ENCODE results near the gene SLC35A5. TPM values are rescaled to one million over a fixed set of nuclear protein-coding genes. Genes with fewer than 3 reads are reported as not detected.

SLC35A5 gene
- total and polyA plus RNA-seq, 5 donors: 10.8 to 21.8 (median 17.9) TPM

DNA sequence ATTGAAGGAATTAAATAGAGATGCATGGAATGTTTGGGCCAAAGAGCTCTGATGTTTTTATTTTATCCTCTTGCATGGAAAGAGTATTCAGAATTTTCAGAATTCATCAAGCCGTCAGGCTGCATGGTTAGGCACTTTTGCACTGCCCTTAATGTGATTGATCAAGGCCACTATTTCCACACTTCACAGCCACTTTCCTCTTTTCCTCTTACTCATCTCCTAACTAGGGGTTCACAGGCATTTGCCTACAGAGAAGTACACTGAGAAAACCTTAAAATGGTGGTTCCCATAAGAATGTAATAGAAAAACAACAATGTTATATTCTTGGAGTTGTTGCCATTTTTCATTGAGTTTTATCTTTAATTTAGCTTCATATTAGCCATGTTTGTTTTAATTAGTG, 10.9 kb downstream of the SLC35A5 start:
- WGBS: 89% methylated on average over 1 of the region's 1 CpG
- H3K4me1 ChIP-seq (ENCODE audit: control insufficient read depth, insufficient read depth, low read length): no peaks in the 10 kb centered on the region
- no peak overlapping the region for H3K27ac ChIP-seq (ENCODE audit: low read length)
- intact Hi-C loops (cut with DNase I): no loop called here
- H3K4me3 ChIP-seq (ENCODE audit: low read length): no peak overlapping the region
- ATAC-seq: no peak
- no peaks in the 10 kb centered on the region for H3K9me3 ChIP-seq (ENCODE audit: control insufficient read depth, low read length)
- H3K27me3 ChIP-seq (ENCODE audit: control insufficient read depth, insufficient read depth): no peaks in the 10 kb centered on the region
- no peak for DNase-seq

DNA sequence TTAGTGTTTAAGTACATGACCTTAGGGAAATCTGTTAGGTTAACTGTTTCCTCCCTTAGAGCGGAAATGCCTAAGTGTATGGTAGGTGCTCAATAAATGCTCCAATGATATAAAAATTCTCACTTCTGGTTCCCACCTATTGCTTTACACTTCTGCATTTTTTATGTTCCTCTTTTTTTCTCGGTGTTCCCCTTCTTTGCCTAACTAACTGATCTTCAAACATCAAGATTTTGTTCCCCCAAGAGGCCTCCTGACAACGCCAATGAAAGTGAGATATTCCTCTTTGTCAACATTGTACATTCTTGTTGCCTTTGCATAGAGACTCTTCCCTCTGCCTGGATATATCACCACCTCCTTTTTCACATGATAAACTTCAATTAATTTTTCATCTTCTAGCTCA, 17.4 kb downstream of the SLC35A5 start:
- intact Hi-C loops (cut with DNase I): no loop called here
- DNase-seq: no peak
- no peaks in the 10 kb centered on the region for H3K27me3 ChIP-seq (ENCODE audit: control insufficient read depth, insufficient read depth)
- no peak overlapping the region for H3K4me3 ChIP-seq (ENCODE audit: low read length)
- ATAC-seq: no peak
- 84% methylated on average over 3 of the region's 3 CpGs for WGBS
- no peak overlapping the region for H3K27ac ChIP-seq (ENCODE audit: low read length)
- no peaks in the 10 kb centered on the region for H3K9me3 ChIP-seq (ENCODE audit: control insufficient read depth, low read length)
- H3K4me1 ChIP-seq (ENCODE audit: control insufficient read depth, insufficient read depth, low read length): no peaks in the 10 kb centered on the region

DNA sequence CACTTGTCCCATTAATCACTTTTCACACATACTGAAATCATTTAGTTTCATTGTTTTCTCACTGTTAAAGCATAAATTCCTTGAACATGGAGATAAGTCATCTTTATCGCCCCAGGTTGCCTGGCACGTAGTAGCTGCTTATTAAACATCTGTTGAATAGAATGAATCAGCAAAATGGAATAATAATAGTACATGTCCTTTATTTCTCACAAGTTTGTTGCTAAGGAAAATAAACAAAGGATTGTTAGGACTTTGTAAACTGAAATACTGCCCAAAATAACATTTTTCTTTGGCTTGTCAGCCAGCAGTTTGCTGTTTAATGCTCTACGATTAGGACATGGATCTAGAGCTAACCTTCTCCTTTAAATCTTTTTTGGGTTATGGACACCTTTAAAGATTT, 17.9 kb downstream of the SLC35A5 start:
- Histone ChIP-seq H3K27me3 (ENCODE audit: control insufficient read depth, insufficient read depth) (no peaks in the 10 kb centered on the region), H3K4me3 (ENCODE audit: low read length) (no peak overlapping the region), H3K9me3 (ENCODE audit: control insufficient read depth, low read length) (no peaks in the 10 kb centered on the region), H3K27ac (ENCODE audit: low read length) (no peak overlapping the region), H3K4me1 (ENCODE audit: control insufficient read depth, insufficient read depth, low read length) (no peaks in the 10 kb centered on the region)
- DNase-seq (no peak), ATAC-seq (peak; percentile 16 to 62)
- WGBS: 55% methylated on average over 3 of the region's 3 CpGs
- intact Hi-C loops (cut with DNase I): loop anchor here in 2 of 4 donors (10.0 kb wide), 1 partner anchor 405 kb away; no protein-coding TSS in a partner anchor

DNA sequence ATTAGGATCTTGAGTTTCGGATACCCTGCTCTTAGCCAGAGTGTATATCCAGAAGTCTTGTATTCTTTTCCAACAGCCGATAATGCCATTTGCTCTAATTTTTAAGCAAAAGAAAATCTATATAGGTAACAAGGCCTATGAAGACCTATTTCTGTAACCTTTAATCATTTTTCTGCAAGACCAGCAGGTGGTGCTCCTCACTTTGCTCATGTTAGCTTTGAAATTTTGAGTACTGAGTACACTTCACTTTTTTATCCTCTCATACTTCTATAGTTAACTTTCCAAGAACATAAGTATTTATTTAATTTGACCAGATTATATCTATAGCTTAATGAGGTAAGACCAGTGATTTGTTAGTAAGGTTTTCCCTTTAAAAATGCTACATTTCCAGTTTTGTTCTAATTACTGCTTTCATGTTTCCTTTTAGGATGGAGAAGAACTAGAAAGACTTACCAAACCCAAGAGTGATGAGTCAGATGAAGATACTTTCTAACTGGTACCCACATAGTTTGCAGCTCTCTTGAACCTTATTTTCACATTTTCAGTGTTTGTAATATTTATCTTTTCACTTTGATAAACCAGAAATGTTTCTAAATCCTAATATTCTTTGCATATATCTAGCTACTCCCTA, 20.5 kb downstream of the SLC35A5 start:
- Histone ChIP-seq H3K27me3 (ENCODE audit: control insufficient read depth, insufficient read depth) (no peaks in the 10 kb centered on the region), H3K4me1 (ENCODE audit: control insufficient read depth, insufficient read depth, low read length) (no peaks in the 10 kb centered on the region), H3K9me3 (ENCODE audit: control insufficient read depth, low read length) (no peaks in the 10 kb centered on the region), H3K4me3 (ENCODE audit: low read length) (no peak overlapping the region), H3K27ac (ENCODE audit: low read length) (no peak overlapping the region)
- ATAC-seq: no peak
- no peak for DNase-seq
- 68% methylated on average over 2 of the region's 2 CpGs for WGBS
- intact Hi-C loops (cut with DNase I): loop anchor here in 2 of 4 donors (10.0 kb wide), 1 partner anchor 402 kb away; no protein-coding TSS in a partner anchor

DNA sequence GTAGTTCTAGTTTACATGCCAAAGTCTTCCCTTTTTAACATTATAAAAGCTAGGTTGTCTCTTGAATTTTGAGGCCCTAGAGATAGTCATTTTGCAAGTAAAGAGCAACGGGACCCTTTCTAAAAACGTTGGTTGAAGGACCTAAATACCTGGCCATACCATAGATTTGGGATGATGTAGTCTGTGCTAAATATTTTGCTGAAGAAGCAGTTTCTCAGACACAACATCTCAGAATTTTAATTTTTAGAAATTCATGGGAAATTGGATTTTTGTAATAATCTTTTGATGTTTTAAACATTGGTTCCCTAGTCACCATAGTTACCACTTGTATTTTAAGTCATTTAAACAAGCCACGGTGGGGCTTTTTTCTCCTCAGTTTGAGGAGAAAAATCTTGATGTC, 21.3 kb downstream of the SLC35A5 start:
- intact Hi-C loops (cut with DNase I): loop anchor here in 2 of 4 donors (10.0 kb wide), 1 partner anchor 402 kb away; no protein-coding TSS in a partner anchor
- WGBS: 79% methylated on average over 3 of the region's 3 CpGs
- no peak for ATAC-seq

DNA sequence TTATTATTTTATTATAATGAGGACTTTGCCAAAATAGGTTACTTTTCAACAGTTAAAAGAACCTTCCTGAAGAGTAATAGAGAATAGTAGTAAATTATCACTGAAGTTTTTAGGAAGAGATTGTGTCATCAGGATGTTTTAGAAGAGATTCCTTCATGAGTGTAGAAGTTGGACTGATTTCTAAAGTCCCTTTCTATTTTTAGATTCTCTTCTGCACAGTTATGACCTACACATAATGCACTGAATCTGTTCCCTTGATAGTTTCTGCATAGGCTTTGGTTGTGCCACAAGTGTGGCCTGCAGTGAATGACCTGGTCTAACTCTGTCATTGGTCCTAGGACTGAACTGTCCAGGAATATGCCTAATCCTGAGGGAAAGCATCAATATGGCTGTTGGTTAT, 23.9 kb downstream of the SLC35A5 start:
- no peak for ATAC-seq
- no peaks in the 10 kb centered on the region for H3K9me3 ChIP-seq (ENCODE audit: control insufficient read depth, low read length)
- intact Hi-C loops (cut with DNase I): loop anchor here in 2 of 4 donors (10.0 kb wide), 1 partner anchor 399 kb away; no protein-coding TSS in a partner anchor

More for the DNA sequence above, 21.3 kb downstream of the SLC35A5 start:
- Histone ChIP-seq H3K27me3 (ENCODE audit: control insufficient read depth, insufficient read depth) (no peaks in the 10 kb centered on the region), H3K27ac (ENCODE audit: low read length) (no peak overlapping the region), H3K4me1 (ENCODE audit: control insufficient read depth, insufficient read depth, low read length) (no peaks in the 10 kb centered on the region), H3K4me3 (ENCODE audit: low read length) (no peak overlapping the region), H3K9me3 (ENCODE audit: control insufficient read depth, low read length) (no peaks in the 10 kb centered on the region)
- DNase-seq: no peak

DNA sequence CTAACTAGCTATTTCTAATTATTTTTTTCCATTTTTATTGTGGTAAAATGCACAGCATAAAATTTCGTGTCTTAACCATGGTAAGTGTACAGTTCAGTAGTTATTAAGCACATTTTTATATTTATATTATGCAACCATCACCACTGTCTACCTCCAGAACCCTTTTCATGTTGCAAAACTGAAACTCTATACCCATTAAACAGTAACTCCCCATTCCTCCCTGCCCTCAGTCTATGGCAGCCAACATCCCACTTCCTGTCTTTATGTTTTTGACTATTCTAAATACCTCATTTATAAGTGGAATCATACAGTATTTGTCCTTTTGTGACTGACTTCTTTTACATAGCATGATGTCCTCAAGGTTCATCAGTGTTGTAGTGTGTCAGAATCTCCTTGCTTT, 25.5 kb downstream of the SLC35A5 start:
- no peak for DNase-seq
- Histone ChIP-seq H3K27me3 (ENCODE audit: control insufficient read depth, insufficient read depth) (no peaks in the 10 kb centered on the region), H3K9me3 (ENCODE audit: control insufficient read depth, low read length) (no peaks in the 10 kb centered on the region), H3K4me1 (ENCODE audit: control insufficient read depth, insufficient read depth, low read length) (no peaks in the 10 kb centered on the region), H3K27ac (ENCODE audit: low read length) (no peak overlapping the region), H3K4me3 (ENCODE audit: low read length) (no peak overlapping the region)
- WGBS: 94% methylated on average over 1 of the region's 1 CpG
- intact Hi-C loops (cut with DNase I): loop anchor here in 2 of 4 donors (10.0 kb wide), 1 partner anchor 397 kb away; no protein-coding TSS in a partner anchor
- no peak for ATAC-seq

More for the DNA sequence above, 23.9 kb downstream of the SLC35A5 start:
- no peaks in the 10 kb centered on the region for H3K27me3 ChIP-seq (ENCODE audit: control insufficient read depth, insufficient read depth)
- no peaks in the 10 kb centered on the region for H3K4me1 ChIP-seq (ENCODE audit: control insufficient read depth, insufficient read depth, low read length)
- DNase-seq: no peak
- no peak overlapping the region for H3K27ac ChIP-seq (ENCODE audit: low read length)
- H3K4me3 ChIP-seq (ENCODE audit: low read length): no peak overlapping the region

DNA sequence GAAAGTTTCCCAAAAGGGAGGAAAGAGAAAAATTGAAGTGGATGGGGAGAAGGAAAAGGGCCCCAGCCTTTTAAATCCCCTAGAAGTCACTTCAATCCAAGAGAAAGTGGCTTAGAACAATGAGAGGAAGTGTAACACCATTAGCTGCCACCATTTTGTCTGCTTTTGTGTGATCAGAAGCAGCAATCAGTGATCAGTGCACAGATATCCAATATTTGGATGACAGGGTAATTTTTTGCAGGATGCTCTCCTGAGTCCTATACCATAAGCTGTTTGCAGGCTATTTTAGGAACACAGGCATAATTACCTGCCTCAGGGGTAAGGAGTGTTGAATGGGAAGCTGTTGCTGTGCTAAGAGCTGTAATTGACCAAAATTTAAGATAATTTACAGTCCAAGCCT, 31.4 kb downstream of the SLC35A5 start:
- no peak for DNase-seq
- ATAC-seq: no peak
- Histone ChIP-seq H3K9me3 (ENCODE audit: control insufficient read depth, low read length) (no peaks in the 10 kb centered on the region), H3K27ac (ENCODE audit: low read length) (no peak overlapping the region), H3K4me1 (ENCODE audit: control insufficient read depth, insufficient read depth, low read length) (no peaks in the 10 kb centered on the region), H3K4me3 (ENCODE audit: low read length) (no peak overlapping the region), H3K27me3 (ENCODE audit: control insufficient read depth, insufficient read depth) (no peaks in the 10 kb centered on the region)
- intact Hi-C loops (cut with DNase I): no loop called here

DNA sequence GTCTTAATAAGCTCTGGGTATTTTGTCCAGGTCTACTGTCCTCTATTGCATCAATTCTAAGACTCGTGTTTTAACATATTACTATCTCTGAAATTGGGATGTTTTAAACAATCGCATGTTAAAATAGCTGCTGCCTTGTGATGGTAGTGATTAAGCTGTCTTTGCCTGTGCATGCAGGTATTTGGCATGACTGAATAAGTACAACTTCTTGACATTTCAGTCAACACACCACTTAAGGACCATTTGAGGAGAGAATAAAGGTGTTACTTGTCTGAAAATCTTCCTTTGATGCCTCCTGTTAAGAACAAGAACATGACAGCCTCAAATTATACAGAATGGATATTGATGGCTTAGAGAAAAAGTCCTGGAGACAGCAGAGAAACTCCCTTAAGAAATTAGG, 33.0 kb downstream of the SLC35A5 start:
- 84% methylated on average over 2 of the region's 2 CpGs for WGBS
- DNase-seq (no peak), ATAC-seq (no peak)
- H3K4me3 ChIP-seq (ENCODE audit: low read length): no peak overlapping the region
- H3K27ac ChIP-seq (ENCODE audit: low read length): no peak overlapping the region
- no peaks in the 10 kb centered on the region for H3K4me1 ChIP-seq (ENCODE audit: control insufficient read depth, insufficient read depth, low read length)
- intact Hi-C loops (cut with DNase I): no loop called here
- no peaks in the 10 kb centered on the region for H3K27me3 ChIP-seq (ENCODE audit: control insufficient read depth, insufficient read depth)
- H3K9me3 ChIP-seq (ENCODE audit: control insufficient read depth, low read length): no peaks in the 10 kb centered on the region

DNA sequence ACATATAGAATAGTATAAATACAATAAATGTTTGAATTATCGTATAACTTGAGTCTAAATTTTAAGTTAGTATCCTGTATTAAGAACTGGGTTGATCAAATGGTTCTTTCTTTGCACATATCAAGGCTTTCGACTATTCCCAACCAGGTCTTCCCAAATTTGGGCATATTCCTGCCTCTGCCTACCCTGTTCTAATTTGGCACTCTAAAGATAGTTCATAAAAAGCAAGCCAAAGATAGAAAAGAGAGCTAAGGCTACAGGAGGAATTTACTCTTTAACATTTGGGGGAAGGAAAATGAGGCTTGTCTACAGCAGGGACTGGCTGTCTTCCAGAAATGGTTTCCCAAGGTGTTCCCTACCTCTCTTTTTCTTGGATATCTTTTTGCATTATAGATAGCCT, 36.1 kb downstream of the SLC35A5 start:
- intact Hi-C loops (cut with DNase I): no loop called here
- Histone ChIP-seq H3K4me3 (ENCODE audit: low read length) (no peak overlapping the region), H3K27me3 (ENCODE audit: control insufficient read depth, insufficient read depth) (no peaks in the 10 kb centered on the region), H3K9me3 (ENCODE audit: control insufficient read depth, low read length) (no peaks in the 10 kb centered on the region), H3K27ac (ENCODE audit: low read length) (no peak overlapping the region), H3K4me1 (ENCODE audit: control insufficient read depth, insufficient read depth, low read length) (no peaks in the 10 kb centered on the region)
- ATAC-seq: no peak
- no peak for DNase-seq
- WGBS: 95% methylated on average over 2 of the region's 2 CpGs

DNA sequence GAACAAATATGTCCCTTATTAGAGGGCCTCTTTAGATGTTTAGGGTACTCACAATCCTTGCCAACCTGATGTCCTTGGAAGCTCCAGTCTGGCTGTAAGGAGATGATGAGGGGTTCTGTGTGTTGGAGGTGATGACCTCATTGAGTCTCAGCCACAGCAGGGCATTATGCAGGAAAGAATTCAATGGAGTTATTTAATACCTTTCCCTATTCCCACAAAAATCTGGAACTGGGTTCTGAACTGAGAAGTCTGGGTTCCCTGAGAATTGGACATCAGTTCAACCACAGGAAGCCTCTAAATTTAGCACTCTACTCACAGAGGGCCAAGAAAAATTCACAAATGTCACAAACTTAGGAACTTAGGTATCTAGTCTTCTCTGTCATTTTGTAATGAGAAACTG, 36.9 kb downstream of the SLC35A5 start:
- ATAC-seq (no peak), DNase-seq (no peak)
- Histone ChIP-seq H3K4me3 (ENCODE audit: low read length) (no peak overlapping the region), H3K27ac (ENCODE audit: low read length) (no peak overlapping the region), H3K27me3 (ENCODE audit: control insufficient read depth, insufficient read depth) (no peaks in the 10 kb centered on the region), H3K4me1 (ENCODE audit: control insufficient read depth, insufficient read depth, low read length) (no peaks in the 10 kb centered on the region), H3K9me3 (ENCODE audit: control insufficient read depth, low read length) (no peaks in the 10 kb centered on the region)
- intact Hi-C loops (cut with DNase I): no loop called here

All from right cardiac atrium (tissue), 5 donors.